HCT116 (cell line): Measurements from ENCODE around the gene TPGS1. TPM values are rescaled to one million over a fixed set of nuclear protein-coding genes. Genes with fewer than 3 reads are reported as not detected.

Experiments
- ATAC-seq: fragments of 200-7000 bp; cut with Tn5 transposase; 2 replicates; pipeline ENCODE4 v1.9.1; 2020; ENCODE audit warnings: mild to moderate bottlenecking, moderate library complexity
- BruUV-seq: library from RNA; stranded (reverse); fragments of 400-500 nt; replicated peaks from 2 replicates; lab custom pipeline; 2021; lab: Mats Ljungman, UMichigan
- CTCF ChIA-PET: fragments of 300-600 bp; sonication (Branson Sonifier 250); formaldehyde crosslinking; loops from one replicate; lab custom pipeline; 2021; ENCODE audit warnings: antibody characterized with exemption; lab: Charles Lee
- POLR2A ChIA-PET: fragments of 300-600, 350-600 bp; sonication (Branson Sonifier 250); formaldehyde crosslinking; loops from one replicate; lab custom pipeline; 2021; ENCODE audit warnings: antibody characterized with exemption; lab: Charles Lee
- RAD21 ChIA-PET, 2 experiments: fragments of 300-600 bp; sonication (Branson Sonifier 250); formaldehyde crosslinking; loops; one replicate each; lab custom pipeline; 2023; ENCODE audit warnings: low total read pairs in 2 of 2; ENCODE audit not compliant: uncharacterized antibody in 2 of 2, unreplicated experiment in 2 of 2, low non-redundant PET in 1 of 2; lab: Charles Lee
- DNase-seq: peaks from one replicate; pipeline ENCODE4 v3.0.0-alpha.2; 2010; ENCODE audit warnings: low read depth, low spot score
- H2AFZ ChIP-seq: fragments of 200-600 bp; shearing (Covaris generic), sonication (generic); 2 replicates; pipeline ENCODE4 v1.6.1; 2017; ENCODE audit warnings: low read depth, mixed run types, mixed read lengths, antibody characterized with exemption, low read length; ENCODE audit not compliant: poor library complexity, severe bottlenecking
- H3K27ac ChIP-seq: 2 replicates; pipeline ENCODE4 v1.5.1; 2012; ENCODE audit warnings: low read depth, low read length
- H3K27me3 ChIP-seq: fragments of 200-600 bp; sonication (generic); 2 replicates; pipeline ENCODE4 v1.6.1; 2016; ENCODE audit warnings: mixed run types, low read length, mixed read lengths; ENCODE audit not compliant: insufficient read depth
- H3K36me3 ChIP-seq, 2 experiments: fragments of 200-500 bp in 1 of 2; fragments of 200-600 bp in 1 of 2; sonication (Bioruptor generic) in 1 of 2; sonication (generic) in 1 of 2; 2 replicates each; pipeline versions ENCODE4 v1.5.1 to v1.6.1; 2014 to 2016; ENCODE audit warnings: low read length in 2 of 2, inconsistent platforms in 1 of 2, mixed read lengths in 1 of 2, mixed run types in 1 of 2; ENCODE audit not compliant: insufficient read depth in 2 of 2, control insufficient read depth in 1 of 2
- H3K4me1 ChIP-seq, 2 experiments: fragments of 200-600 bp in 1 of 2; sonication (generic) in 1 of 2; 2 replicates each; pipeline versions ENCODE4 v1.5.1 to v1.6.1; 2012 to 2017; ENCODE audit warnings: low read length in 2 of 2, inconsistent platforms in 1 of 2, mild to moderate bottlenecking in 1 of 2, mixed read lengths in 1 of 2, mixed run types in 1 of 2, moderate library complexity in 1 of 2; ENCODE audit not compliant: insufficient read depth in 2 of 2, control insufficient read depth in 1 of 2
- H3K4me2 ChIP-seq: fragments of 200-600 bp; sonication (generic); 2 replicates; pipeline ENCODE4 v1.6.1; 2017; ENCODE audit warnings: mixed run types, low read length, mixed read lengths
- H3K4me3 ChIP-seq, 2 experiments: fragments of 200-600 bp in 1 of 2; sonication (generic) in 1 of 2; replicated peaks in 1 of 2; 2 replicates each; pipeline ENCODE4 v1.5.1; 2011 to 2016; ENCODE audit warnings: low read length in 2 of 2, control low read depth in 1 of 2, low read depth in 1 of 2, mild to moderate bottlenecking in 1 of 2, mixed read lengths in 1 of 2, mixed run types in 1 of 2
- H3K79me2 ChIP-seq: fragments of 200-600 bp; sonication (generic); 2 replicates; pipeline ENCODE4 v1.6.1; 2017; ENCODE audit warnings: mild to moderate bottlenecking, mixed run types, low read length, moderate library complexity, mixed read lengths; ENCODE audit not compliant: insufficient read depth
- H3K9ac ChIP-seq: fragments of 200-600 bp; sonication (generic); 2 replicates; pipeline ENCODE4 v1.6.1; 2016; ENCODE audit warnings: low read length, mixed read lengths
- H3K9me2 ChIP-seq: fragments of 200-600 bp; sonication (generic), shearing (Covaris generic); 2 replicates; pipeline ENCODE4 v1.6.1; 2017; ENCODE audit warnings: mixed run types, mild to moderate bottlenecking, moderate library complexity; ENCODE audit not compliant: insufficient read depth
- H3K9me3 ChIP-seq, 2 experiments: fragments of 200-500 bp in 1 of 2; fragments of 200-600 bp in 1 of 2; sonication (Bioruptor generic) in 1 of 2; sonication (generic) in 1 of 2; 2 replicates each; pipeline ENCODE4 v1.6.1; 2014 to 2017; ENCODE audit warnings: low read length in 2 of 2, mixed read lengths in 2 of 2, inconsistent platforms in 1 of 2, low read depth in 1 of 2, mild to moderate bottlenecking in 1 of 2, mixed run types in 1 of 2, moderate library complexity in 1 of 2; ENCODE audit not compliant: control insufficient read depth in 1 of 2, insufficient read depth in 1 of 2
- H4K20me1 ChIP-seq: fragments of 200-600 bp; sonication (generic), shearing (Covaris generic); 2 replicates; pipeline ENCODE4 v1.6.1; 2017; ENCODE audit warnings: mixed run types, mild to moderate bottlenecking, moderate library complexity; ENCODE audit not compliant: insufficient read depth
- ATF3 ChIP-seq: IDR thresholded peaks from 2 replicates; pipeline ENCODE4 v1.6.1; 2012
- CBX3 ChIP-seq: IDR thresholded peaks from 2 replicates; pipeline ENCODE4 v1.6.1; 2012; ENCODE audit warnings: low read depth
- CTCF ChIP-seq, 3 experiments: fragments of 200-600 bp in 1 of 3; sonication (generic) in 1 of 3; IDR thresholded peaks in 2 of 3; conservative IDR thresholded peaks in 1 of 3; 2 replicates each; pipeline ENCODE4 v1.5.1; 2012 to 2017; ENCODE audit warnings: low read depth in 2 of 3, low read length in 2 of 3, antibody characterized with exemption in 1 of 3, borderline replicate concordance in 1 of 3, control low read depth in 1 of 3, mild to moderate bottlenecking in 1 of 3, mixed read lengths in 1 of 3, mixed run types in 1 of 3, moderate library complexity in 1 of 3; ENCODE audit not compliant: insufficient read depth in 1 of 3
- ELF1 ChIP-seq: IDR thresholded peaks from 2 replicates; pipeline ENCODE4 v1.6.1; 2012; ENCODE audit warnings: low read depth, borderline replicate concordance
- EZH2phosphoT487 ChIP-seq: fragments of 200-600 bp; IDR thresholded peaks from 2 replicates; pipeline ENCODE4 v1.6.1; 2018; ENCODE audit warnings: antibody characterized with exemption, borderline replicate concordance
- JUND ChIP-seq: IDR thresholded peaks from 2 replicates; pipeline ENCODE4 v1.6.1; 2012
- POLR2A ChIP-seq: IDR thresholded peaks from 2 replicates; pipeline ENCODE4 v1.7.0; 2011; ENCODE audit warnings: borderline replicate concordance; ENCODE audit not compliant: insufficient read depth, insufficient read length; ENCODE audit errors: extremely low read depth
- POLR2AphosphoS5 ChIP-seq: IDR thresholded peaks from 2 replicates; pipeline ENCODE4 v1.6.1; 2011; ENCODE audit warnings: mild to moderate bottlenecking, low read depth, low read length, moderate library complexity
- TCF7L2 ChIP-seq: IDR thresholded peaks from 2 replicates; pipeline ENCODE4 v1.7.0; 2011; ENCODE audit warnings: borderline replicate concordance, inconsistent platforms; ENCODE audit not compliant: insufficient read depth, insufficient read length; ENCODE audit errors: extremely low read depth
- ZFX ChIP-seq: fragments of 450-650 bp; IDR thresholded peaks from 2 replicates; pipeline ENCODE4 v1.6.1; 2017
- intact Hi-C: fragments of 100-400 bp; cut with micrococcal nuclease; formaldehyde crosslinking; loops from 2 replicates; pipeline ENCODE4 v1.10.0; 2022
- total RNA-seq: library from RNA; stranded (reverse); gene quantifications from one replicate; pipeline ENCODE4 v1.2.1, GENCODE V29; 2021; ENCODE audit not compliant: unreplicated experiment

TPGS1 gene
- total RNA-seq, 1 experiment from 2014 or later = 19.1 TPM

GRCh38 chr19:518598-519231 lies 11.4 kb downstream of the TPGS1 start:
- POLR2A ChIA-PET = no interaction called here
- no peak overlapping the region for H2AFZ ChIP-seq
- no peak overlapping the region for H3K4me3 ChIP-seq
- no peak overlapping the region for H3K4me2 ChIP-seq
- H3K79me2 ChIP-seq = no peaks in the 10 kb centered on the region
- no peak for DNase-seq
- RAD21 ChIA-PET = no interaction called here
- no peaks in the 10 kb centered on the region for H3K27me3 ChIP-seq
- no peak overlapping the region for H3K9ac ChIP-seq
- TF ChIP-seq CBX3 = no peak
- CTCF ChIA-PET = no interaction called here
- H4K20me1 ChIP-seq = no peaks in the 10 kb centered on the region
- H3K36me3 ChIP-seq = 0 out of 4 replicates have a peak, but pooled peaks cover 0 to 3% of the 10 kb centered on the region in 2 experiments
- H3K9me3 ChIP-seq = no peaks in the 10 kb centered on the region
- no peaks in the 10 kb centered on the region for H3K9me2 ChIP-seq
- H3K4me1 ChIP-seq = no peaks in the 10 kb centered on the region
- BruUV-seq = no TSS peak
- H3K27ac ChIP-seq = no peak overlapping the region
- no peak for ATAC-seq
- intact Hi-C loops = no loop called here

GRCh38 chr19:519449-519865 lies 12.2 kb downstream of the TPGS1 start:
- no peaks in the 10 kb centered on the region for H4K20me1 ChIP-seq
- H3K27me3 ChIP-seq = no peaks in the 10 kb centered on the region
- BruUV-seq = no TSS peak
- H3K9ac ChIP-seq = no peak overlapping the region
- no peaks in the 10 kb centered on the region for H3K4me1 ChIP-seq
- ChIA-PET RAD21 (no interaction called here), POLR2A (no interaction called here), CTCF (no interaction called here)
- H3K9me3 ChIP-seq = no peaks in the 10 kb centered on the region
- DNase-seq (no peak), ATAC-seq (no peak)
- H3K36me3 ChIP-seq = no peaks in the 10 kb centered on the region
- H3K27ac ChIP-seq = no peak overlapping the region
- H3K4me2 ChIP-seq = no peak overlapping the region
- H3K79me2 ChIP-seq = no peaks in the 10 kb centered on the region
- TF ChIP-seq EZH2phosphoT487 (no peak), TCF7L2 (no peak), JUND (no peak), ATF3 (no peak), ZFX (no peak), POLR2AphosphoS5 (no peak), POLR2A (no peak), CTCF (IDR thresholded peaks at IDR 0.05 in 2 of 3, conservative IDR thresholded peaks at IDR 0.05 in 1 of 3; ENCODE audit: borderline replicate concordance in 1 of 3, insufficient read depth in 1 of 3, low read depth in 2 of 3, low read length in 2 of 3) (no peak), ELF1 (no peak)
- H2AFZ ChIP-seq = no peak overlapping the region
- H3K9me2 ChIP-seq = no peaks in the 10 kb centered on the region
- intact Hi-C loops = no loop called here
- H3K4me3 ChIP-seq = no peak overlapping the region
